ENCODE data around the gene PROC.
"Not testable (repeated sequence)": the region's sequence is repeated elsewhere in the genome, so short reads cannot be mapped to it uniquely, and the experiment has no call there.

Gene PROC

DNA sequence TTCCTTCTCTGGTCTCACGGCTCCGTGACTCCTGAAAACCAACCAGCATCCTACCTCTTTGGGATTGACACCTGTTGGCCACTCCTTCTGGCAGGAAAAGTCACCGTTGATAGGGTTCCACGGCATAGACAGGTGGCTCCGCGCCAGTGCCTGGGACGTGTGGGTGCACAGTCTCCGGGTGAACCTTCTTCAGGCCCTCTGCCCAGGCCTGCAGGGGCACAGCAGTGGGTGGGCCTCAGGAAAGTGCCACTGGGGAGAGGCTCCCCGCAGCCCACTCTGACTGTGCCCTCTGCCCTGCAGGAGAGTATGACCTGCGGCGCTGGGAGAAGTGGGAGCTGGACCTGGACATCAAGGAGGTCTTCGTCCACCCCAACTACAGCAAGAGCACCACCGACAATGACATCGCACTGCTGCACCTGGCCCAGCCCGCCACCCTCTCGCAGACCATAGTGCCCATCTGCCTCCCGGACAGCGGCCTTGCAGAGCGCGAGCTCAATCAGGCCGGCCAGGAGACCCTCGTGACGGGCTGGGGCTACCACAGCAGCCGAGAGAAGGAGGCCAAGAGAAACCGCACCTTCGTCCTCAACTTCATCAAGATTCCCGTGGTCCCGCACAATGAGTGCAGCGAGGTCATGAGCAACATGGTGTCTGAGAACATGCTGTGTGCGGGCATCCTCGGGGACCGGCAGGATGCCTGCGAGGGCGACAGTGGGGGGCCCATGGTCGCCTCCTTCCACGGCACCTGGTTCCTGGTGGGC, 10.0 kb downstream of the PROC start:
- DNase-seq, result no peak

DNA sequence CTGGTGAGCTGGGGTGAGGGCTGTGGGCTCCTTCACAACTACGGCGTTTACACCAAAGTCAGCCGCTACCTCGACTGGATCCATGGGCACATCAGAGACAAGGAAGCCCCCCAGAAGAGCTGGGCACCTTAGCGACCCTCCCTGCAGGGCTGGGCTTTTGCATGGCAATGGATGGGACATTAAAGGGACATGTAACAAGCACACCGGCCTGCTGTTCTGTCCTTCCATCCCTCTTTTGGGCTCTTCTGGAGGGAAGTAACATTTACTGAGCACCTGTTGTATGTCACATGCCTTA, 10.5 kb downstream of the PROC start:
- DNase-seq, result no peak

DNA sequence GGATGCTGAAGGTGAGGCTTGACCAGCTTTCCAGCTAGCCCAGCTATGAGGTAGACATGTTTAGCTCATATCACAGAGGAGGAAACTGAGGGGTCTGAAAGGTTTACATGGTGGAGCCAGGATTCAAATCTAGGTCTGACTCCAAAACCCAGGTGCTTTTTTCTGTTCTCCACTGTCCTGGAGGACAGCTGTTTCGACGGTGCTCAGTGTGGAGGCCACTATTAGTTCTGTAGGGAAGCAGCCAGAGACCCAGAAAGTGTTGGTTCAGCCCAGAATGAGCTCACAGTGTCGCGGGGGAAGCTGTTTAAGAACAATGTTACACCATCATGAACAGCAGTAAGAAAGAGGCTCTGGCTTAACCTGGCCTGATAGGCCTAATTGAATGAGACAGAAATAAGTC, 11.1 kb downstream of the PROC start:
- DNase-seq, result no peak

DNA sequence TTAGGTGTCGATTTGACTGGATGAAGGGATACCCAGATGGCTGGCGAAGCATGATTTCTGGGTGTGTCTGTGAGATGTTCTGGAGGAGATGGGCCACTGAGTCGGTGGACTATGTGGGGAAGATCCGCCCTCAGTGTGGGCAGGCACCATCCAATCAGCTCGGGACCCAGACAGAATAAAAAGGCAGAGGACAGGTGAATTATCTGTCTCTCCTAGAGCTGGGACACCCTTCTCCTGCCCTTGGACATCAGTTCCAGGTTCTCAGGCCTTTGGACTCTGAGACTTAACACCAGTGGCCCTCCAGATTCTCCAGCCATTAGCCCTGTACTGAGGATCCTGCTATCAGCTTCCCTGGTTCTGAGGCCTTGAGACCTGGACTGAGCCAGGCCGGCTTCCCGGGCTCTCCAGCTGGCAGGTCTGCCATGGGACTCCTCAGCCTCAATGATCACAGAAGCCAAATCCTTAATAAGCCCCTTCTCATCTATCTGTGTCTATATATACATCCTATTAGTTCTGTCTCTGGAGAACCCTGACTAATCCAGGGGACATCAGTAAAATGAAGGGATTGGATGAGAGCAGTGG, 11.7 kb downstream of the PROC start:
- DNase-seq, result no peak

DNA sequence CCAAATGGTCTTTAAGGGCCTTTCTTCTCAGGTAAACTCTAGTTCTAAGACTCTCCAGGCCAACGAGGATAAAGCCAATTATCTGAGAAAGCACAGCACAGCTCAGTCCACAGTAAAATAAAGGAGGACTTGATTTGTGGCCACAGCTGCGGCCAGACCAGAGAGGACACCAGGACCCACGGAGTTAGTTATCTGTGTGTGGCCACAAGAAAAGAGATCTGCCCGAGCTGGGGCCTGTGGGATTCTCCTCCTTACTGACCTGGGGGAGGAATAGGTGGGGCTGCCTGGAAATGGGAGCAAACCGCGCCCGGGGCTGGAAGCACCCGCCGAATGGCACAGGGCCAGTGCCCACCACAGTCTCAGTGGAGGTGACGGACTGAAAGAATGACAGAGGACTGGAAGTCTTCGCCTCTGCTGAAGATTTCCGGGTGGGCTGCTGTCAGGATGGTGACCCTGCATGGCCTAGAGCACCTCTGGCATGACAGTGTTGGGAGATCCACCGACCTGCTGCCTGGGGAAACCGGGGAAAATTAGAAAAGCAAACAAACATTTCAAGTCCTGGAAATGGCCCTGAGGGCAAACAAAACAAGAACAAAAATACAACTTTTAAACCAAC, 13.3 kb downstream of the PROC start:
- no peak for DNase-seq

DNA sequence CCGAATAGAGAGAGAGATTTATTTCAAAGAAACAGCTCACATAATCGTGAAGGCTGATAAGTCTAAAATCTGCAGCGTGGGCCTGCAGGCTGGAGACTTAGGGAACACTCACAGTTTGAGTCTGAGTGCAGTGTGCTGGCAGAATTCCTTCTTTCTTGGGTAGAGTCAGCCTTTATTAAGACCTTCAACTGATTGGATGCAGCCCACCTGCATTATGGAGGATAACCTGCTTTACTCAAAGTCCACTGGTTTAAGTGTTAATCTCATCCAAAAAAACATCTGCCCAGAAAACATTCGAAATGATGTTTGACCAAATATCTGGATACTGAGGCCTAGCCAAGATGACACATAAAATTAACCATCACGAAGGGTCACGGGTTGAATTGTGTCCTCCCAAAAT, 16.3 kb downstream of the PROC start:
- DNase-seq, result no peak

DNA sequence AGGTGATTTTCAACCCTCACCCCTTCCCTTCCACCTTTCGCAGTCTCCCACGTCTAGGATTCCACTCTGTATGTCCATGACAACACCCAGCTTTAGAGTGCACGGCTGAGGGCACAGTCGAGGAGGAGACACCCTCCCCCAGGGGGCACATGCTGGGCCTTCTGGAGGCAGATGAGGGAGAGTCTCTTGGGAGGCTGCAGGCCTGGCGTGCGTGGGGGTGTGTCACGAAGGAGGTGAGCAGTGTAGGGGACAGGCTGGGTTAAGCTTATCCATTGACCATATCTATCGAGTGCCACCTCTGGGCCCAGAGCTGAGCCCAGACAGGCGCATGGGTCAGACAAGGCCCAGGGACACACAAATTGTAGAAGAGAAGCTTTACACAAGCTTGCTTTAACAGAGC, 18.8 kb downstream of the PROC start:
- DNase-seq, result no peak

DNA sequence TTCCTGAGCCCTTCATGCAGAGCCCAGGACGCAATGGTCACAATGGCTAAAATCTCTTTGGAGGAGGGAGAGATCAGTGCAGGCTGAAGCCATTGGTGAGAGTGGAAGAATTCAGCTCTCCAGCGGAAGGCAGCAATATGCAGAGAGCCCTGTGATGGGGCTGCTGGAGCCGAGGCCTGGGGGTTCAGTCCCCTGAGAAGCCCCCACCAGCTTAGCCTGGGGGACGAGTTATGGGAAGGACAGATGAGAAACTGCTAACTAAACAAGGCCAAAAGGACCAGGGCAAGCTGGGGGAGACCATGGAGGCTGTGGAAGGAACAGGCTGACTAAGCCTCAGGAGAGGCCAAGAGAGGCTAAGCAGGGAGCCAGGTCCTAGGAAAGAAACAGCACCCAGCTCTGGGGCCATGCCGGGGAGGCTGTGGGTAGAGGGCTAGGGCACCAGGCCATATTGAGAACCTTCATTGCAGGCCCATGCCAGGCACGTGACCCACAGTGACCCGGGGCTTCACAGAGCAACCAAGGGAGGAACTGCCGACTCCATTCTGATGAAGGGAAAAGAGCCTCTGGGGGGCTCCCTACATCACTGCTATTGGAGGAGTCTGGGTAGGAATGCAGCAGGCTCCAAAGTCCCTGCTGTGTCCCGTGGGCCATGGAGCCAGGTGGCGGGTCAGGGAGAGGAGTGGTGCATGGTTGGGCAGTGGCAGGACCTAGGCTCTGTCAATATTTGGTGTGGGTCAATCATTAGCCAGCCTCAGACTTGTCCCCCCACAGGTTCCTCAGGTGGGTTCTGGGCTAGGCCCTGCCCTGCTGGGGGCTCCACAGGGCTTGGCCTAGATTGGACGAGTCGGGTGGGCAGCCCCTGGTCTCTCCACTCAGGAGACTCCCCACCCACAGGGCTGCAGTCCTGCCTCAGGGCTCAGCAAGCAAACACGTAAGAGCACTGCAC, 19.8 kb downstream of the PROC start:
- no peak for DNase-seq

DNA sequence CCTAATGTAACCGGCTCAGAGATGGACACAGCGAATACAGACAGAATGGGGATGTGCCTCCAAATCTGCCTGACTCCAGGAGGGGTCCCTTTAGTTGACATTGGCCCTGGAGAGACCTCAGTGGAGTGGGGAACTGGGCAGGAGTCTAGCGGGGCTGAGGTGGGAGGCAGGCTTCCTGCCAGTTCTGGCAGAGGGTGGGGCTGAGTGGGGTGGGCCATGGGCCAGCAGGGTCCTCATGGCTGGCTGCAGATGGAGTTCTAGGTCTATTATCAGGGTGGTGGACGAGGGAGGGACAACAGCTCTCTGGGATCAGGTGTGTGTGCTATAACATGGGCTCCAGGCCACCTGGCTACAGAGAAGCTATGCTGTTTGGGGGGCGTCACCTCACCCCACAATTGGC, 21.1 kb downstream of the PROC start:
- DNase-seq, result no peak

DNA sequence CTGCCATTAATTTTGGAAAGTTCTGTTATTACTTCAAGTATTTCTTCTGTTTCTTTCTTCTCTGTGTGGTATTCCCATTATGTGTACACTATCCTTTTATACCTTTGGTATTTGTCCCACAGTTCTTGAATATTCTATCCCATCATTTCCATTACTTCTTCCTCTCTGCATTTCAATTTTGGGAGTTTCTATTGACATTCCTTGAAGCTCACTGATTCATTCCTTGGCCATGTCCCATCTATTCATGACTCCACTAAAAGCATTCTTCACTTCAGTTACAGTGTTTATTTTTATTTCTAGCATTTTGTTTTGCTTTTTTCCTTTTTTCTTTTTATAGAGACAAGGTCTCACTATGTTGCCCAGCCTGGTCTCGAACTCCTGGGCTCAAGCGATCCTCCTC, 30.3 kb downstream of the PROC start:
- no peak for DNase-seq

DNA sequence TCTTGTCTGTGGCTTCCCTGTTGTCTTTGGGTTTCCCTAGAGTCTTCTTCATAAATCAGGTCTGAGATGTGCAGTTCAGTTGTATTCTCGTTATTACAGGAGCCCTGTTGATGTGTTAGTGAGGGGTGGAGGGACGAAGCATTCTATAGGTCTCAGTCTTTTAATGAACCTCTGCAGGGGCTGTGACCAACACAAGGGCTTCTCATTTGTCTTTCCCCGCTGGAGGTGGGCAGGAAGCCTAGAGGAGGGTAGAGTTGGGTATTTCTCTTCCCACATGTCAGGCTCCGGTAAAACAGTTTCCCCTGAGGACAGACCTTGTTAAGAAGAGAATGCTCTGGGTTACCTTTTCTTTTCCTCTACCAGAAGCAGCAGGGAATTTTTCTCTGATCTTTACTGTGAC, 31.2 kb downstream of the PROC start:
- DNase-seq, result no peak

DNA sequence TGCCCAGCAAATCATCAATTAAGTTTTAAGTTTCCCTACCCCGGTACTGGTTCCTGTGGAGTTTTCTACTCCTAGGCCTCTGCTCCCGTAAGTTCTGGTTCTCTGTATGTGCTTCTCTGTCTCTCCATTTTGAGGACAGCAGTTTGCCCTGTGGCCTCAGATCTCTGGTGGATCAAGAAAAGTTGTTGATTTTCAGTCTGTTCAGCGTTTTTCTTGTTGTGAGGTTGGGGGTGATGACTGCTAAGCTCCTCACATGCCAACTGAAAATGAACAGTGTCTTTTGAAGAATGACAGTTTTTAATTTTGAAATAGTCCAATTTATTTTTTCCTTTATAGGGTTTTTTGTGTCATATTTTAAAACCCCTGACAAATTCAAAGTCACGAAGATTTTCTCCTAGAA, 31.7 kb downstream of the PROC start:
- DNase-seq, result no peak

DNA sequence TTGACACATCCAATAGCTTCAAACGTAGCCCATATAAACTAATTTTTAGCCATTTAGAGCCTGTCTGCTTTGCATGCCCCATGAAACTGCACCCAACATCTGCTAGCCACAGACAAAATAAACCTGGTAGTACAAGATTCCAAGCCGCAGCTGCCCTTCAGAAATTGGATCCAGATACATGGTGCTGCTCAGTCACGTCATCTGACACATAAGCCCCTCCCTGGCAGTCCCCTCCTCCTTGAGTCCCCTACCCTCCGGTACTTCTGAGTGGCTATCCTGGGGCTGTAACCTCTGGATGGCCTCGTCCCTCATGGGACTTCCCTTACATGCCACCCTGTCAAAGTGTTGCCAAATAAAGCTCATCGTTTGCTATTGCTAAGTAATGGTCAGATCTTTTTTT, 33.8 kb downstream of the PROC start:
- no peak for DNase-seq

DNA sequence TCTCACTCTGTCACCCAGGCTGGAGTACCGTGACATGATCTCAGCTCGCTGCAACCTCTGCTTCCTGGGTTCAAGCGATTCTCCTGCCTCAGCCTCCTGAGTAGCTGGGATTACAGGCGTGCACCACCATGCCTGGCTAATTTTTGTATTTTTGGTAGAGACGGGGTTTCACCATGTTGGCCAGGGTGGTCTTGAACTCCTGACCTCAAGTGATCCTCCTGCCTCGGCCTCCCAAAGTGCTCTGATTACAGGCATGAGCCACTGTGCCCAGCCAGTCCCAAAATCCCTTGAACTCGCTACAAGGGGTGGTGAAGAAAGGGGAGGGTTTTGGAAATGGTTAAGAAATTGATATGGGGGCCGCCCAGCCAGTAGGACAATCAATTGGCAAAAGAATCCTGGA, 34.2 kb downstream of the PROC start:
- not testable (repeated sequence) for DNase-seq

DNA sequence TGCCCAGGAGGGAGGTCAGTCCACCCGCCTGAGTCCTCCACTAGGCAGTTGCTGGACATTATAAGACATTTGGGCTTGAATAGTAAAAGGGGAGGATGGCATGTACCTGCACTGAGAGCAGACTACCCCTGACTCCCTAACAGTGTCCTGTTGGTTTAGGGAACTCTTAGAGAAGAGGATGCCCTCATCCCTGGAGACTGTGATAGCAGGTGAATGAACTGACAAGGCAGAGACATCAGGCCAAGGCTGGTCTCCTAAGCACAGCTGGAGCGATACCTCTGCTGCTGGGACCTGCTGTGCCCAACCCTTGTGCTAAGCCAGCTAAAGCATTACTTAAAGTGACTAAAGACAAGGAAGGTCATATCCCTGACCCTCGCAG, 34.8 kb downstream of the PROC start:
- no peak for DNase-seq

DNA sequence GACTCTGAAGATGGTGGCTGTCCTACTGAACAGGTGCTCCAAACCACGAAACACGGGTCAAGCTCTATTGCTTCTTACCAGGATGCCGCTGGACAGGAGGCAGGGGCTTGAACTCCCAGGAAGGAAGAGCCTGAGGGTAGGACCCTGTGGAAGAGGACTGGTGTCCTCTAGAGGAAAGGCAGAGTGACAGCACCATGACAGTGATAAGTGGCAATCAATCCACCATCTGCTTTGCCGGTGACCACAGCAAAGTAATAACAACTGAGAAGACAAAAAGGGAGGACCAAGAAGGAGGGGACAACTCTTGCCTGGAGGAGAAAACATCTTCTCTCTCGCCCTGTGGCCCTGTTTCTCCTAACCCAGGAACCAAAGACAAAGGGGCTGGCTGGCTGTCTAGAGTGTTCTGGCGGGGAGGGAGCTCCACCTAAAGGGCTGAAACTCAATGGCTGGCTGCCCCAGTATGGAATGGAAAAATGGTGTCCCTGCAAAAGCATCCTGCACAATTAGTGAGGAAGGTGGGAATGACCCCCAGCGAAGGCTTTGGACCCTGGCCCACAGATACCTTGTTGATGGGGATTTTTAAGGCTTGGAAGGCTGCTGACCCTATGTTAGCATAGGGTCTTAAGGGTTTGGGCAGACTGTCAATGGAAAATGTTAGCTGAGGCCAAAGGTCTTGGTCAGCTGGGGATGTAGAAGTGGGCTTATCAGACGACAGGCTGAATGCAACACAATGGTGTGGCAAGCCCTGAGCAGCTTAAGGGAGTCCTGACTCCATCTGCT, 35.4 kb downstream of the PROC start:
- no peak for DNase-seq

DNA sequence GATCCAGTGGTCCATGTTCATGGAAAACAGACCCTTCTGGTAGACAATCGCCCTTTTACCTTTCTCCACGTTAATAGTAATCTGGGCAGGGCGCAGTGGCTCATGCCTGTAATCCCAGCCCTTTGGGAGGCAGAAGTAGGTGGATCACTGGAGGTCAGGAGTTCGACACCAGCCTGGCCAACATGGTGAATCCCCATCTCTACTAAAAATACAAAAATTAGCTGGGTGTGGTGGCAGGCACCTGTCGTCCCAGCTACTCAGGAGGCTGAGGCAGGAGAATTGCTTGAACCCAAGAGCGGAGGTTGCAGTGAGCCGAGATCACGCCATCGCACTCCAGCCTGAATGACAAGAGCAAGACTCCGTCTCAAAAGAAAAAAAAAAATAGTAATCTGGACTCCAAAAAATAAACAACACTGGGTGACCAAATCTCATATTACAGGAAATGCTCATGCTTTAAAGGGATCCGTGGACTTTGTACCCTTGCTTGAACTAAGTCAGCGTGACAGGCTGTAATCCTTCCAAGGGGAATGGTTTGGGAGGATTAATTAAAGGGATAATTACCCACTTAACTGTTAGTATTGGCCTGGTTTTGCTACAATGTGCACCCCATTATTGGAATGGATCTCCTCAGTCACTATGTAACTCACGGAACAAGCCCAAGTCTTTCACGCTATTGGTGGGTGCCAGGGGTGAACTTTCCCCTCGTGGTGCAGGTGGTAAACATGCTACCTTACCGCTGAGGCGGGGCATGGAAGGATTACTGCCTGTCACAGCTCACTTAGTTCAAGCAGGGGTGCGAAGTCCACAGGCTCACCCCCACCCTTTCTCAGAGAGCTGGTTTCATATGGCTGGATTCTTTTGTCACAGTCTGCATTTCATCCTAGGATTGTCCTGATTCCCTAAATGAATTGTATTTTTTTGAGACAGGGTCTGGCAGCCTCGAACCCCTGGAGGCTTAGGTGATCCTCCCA, 36.7 kb downstream of the PROC start:
- no peak for DNase-seq

DNA sequence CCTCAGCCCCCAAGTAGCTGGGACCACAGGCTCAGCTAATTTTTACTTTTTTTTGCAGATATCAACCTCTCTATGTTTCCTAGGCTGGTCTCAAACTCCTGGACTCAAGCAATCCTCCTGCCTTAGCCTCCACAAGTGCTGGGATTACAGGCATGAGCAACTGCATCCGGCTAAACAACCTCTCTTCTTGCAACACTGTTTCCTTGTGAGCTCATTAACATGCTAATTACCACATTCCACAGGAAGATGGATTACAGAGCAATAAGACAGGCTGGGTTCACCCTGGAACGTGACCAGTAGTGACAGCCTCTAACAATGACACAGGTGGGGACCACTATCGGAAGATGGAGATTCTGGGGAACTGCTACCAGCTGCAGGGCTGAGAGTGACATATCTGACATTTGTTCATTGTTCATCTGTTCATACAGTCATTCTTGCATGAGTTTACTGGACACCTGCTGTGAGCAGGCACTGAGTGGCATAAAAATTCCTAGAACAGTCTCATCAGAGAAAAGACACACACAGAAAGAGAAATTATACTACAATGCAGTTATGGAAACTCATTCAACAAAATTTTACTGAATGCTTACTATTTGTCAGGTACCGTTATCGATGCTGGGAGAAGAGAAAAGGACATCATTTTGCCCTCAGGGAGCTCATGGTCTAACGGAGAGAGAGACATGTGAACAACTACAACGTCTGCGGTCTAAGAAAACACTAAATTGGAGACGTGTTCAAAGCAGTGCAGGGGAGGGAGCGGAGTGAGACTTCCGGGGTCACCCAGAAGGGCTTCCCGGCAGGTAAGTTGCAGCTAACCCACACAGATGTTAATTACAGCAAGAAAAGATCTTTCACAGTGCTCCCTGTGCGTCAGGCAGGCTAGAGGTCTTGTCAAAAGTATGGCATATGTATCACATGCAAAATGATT, 37.6 kb downstream of the PROC start:
- peak; percentile 8 for DNase-seq

DNA sequence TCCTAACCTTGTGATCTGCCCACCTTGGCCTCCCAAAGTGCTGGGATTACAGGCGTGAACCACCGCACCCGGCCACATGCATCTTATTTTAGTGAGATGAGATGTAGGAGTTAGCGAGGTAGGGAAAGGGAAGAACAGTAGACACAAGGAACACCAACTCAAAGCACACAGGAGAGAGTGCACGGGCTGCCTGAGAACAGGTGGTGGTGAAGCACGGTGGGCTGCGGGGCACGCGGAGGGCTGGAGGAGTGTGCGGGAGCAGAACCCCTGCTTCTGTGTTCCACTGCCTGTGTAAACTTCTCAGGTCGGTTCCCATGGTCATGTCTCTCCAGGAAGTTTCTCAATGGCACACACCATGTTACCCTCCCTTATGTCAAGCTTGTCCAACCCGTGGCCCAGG, 38.7 kb downstream of the PROC start:
- DNase-seq, result no peak

DNA sequence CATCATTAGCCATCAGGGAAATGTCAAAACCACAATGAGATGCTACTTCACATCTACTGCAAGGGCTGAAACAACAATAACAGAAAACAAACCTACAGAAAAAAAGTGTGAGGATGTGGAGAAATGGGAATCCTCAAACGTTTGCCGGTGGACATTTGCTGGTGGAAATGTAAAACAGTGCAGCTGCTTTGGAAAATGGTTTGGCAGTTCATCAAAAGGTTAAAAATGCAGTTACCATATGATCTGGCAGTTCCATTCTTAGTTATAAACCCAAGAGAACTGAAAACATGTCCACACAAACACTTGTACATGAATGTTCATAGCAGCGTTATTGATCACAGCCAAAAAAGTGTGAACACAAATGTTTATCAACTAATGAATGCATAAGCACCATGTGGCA, 44.2 kb downstream of the PROC start:
- no peak for DNase-seq

Data from activated effector memory CD4-positive, alpha-beta T cell treated with Interleukin-2 at 50 U/mL for 16 hours (primary cell).